Measurements from ENCODE around the gene KDM4C.

KDM4C gene

GRCh38 chr9:6973762-6974161, 216.0 kb downstream of the KDM4C start:
- H3K36me3 Mint-ChIP-seq (ENCODE audit: low read depth): peaks cover 3% of the 10 kb centered on the region
- H3K4me3 Mint-ChIP-seq: no peak overlapping the region
- peaks cover 2% of the 10 kb centered on the region for H3K4me1 Mint-ChIP-seq (ENCODE audit: low read depth)
- H3K27ac Mint-ChIP-seq: no peak overlapping the region
- no peaks in the 10 kb centered on the region for H3K9me3 Mint-ChIP-seq
- H3K27me3 Mint-ChIP-seq (ENCODE audit: low read depth): no peaks in the 10 kb centered on the region

- H3K4me1 Mint-ChIP-seq (ENCODE audit: low read depth): peaks cover 2% of the 10 kb centered on the region
- H3K27ac Mint-ChIP-seq: no peak overlapping the region
- H3K4me3 Mint-ChIP-seq: no peak overlapping the region
- H3K27me3 Mint-ChIP-seq (ENCODE audit: low read depth): no peaks in the 10 kb centered on the region
- peaks cover 4% of the 10 kb centered on the region for H3K36me3 Mint-ChIP-seq (ENCODE audit: low read depth)
- no peaks in the 10 kb centered on the region for H3K9me3 Mint-ChIP-seq
Measured at GRCh38 chr9:6975198-6975597, 217.4 kb downstream of the KDM4C start.

- H3K4me3 Mint-ChIP-seq: no peak overlapping the region
- H3K27me3 Mint-ChIP-seq (ENCODE audit: low read depth): no peaks in the 10 kb centered on the region
- H3K9me3 Mint-ChIP-seq: no peaks in the 10 kb centered on the region
- H3K36me3 Mint-ChIP-seq (ENCODE audit: low read depth): peaks cover 7% of the 10 kb centered on the region
- no peak overlapping the region for H3K27ac Mint-ChIP-seq
- H3K4me1 Mint-ChIP-seq (ENCODE audit: low read depth): peaks cover 2% of the 10 kb centered on the region
Measured at GRCh38 chr9:6977761-6978160, 220.0 kb downstream of the KDM4C start.

GRCh38 chr9:6978591-6978990, 220.8 kb downstream of the KDM4C start:
- no peak overlapping the region for H3K27ac Mint-ChIP-seq

GRCh38 chr9:6984941-6985578, 227.3 kb downstream of the KDM4C start:
- Mint-ChIP-seq H3K27me3 (ENCODE audit: low read depth) (no peaks in the 10 kb centered on the region), H3K9me3 (no peaks in the 10 kb centered on the region), H3K27ac (no peak overlapping the region), H3K4me1 (ENCODE audit: low read depth) (no peaks in the 10 kb centered on the region), H3K36me3 (ENCODE audit: low read depth) (peaks cover 35% of the 10 kb centered on the region), H3K4me3 (no peak overlapping the region)

More at GRCh38 chr9:6978591-6978990, 220.8 kb downstream of the KDM4C start:
- H3K27me3 Mint-ChIP-seq (ENCODE audit: low read depth): no peaks in the 10 kb centered on the region
- H3K36me3 Mint-ChIP-seq (ENCODE audit: low read depth): peaks cover 13% of the 10 kb centered on the region
- no peaks in the 10 kb centered on the region for H3K9me3 Mint-ChIP-seq
- H3K4me3 Mint-ChIP-seq: no peak overlapping the region
- H3K4me1 Mint-ChIP-seq (ENCODE audit: low read depth): peaks cover under 1% of the 10 kb centered on the region

GRCh38 chr9:6986141-6986815, 228.5 kb downstream of the KDM4C start:
- H3K27ac Mint-ChIP-seq: no peak overlapping the region
- no peaks in the 10 kb centered on the region for H3K27me3 Mint-ChIP-seq (ENCODE audit: low read depth)
- peaks cover 36% of the 10 kb centered on the region for H3K36me3 Mint-ChIP-seq (ENCODE audit: low read depth)
- H3K4me1 Mint-ChIP-seq (ENCODE audit: low read depth): no peaks in the 10 kb centered on the region
- H3K4me3 Mint-ChIP-seq: no peak overlapping the region
- no peaks in the 10 kb centered on the region for H3K9me3 Mint-ChIP-seq

GRCh38 chr9:6987381-6987780, 229.6 kb downstream of the KDM4C start:
- no peak overlapping the region for H3K27ac Mint-ChIP-seq
- H3K4me3 Mint-ChIP-seq: no peak overlapping the region
- peaks cover 36% of the 10 kb centered on the region for H3K36me3 Mint-ChIP-seq (ENCODE audit: low read depth)
- no peaks in the 10 kb centered on the region for H3K9me3 Mint-ChIP-seq
- H3K27me3 Mint-ChIP-seq (ENCODE audit: low read depth): no peaks in the 10 kb centered on the region
- no peaks in the 10 kb centered on the region for H3K4me1 Mint-ChIP-seq (ENCODE audit: low read depth)

GRCh38 chr9:6991418-6991817, 233.6 kb downstream of the KDM4C start:
- Mint-ChIP-seq H3K4me1 (ENCODE audit: low read depth) (peaks cover 2% of the 10 kb centered on the region), H3K9me3 (no peaks in the 10 kb centered on the region), H3K27ac (no peak overlapping the region), H3K27me3 (ENCODE audit: low read depth) (no peaks in the 10 kb centered on the region), H3K36me3 (ENCODE audit: low read depth) (peaks cover 28% of the 10 kb centered on the region), H3K4me3 (no peak overlapping the region)

- Mint-ChIP-seq H3K36me3 (ENCODE audit: low read depth) (peaks cover 30% of the 10 kb centered on the region), H3K27ac (no peak overlapping the region), H3K4me3 (no peak overlapping the region), H3K4me1 (ENCODE audit: low read depth) (peaks cover 2% of the 10 kb centered on the region), H3K27me3 (ENCODE audit: low read depth) (no peaks in the 10 kb centered on the region), H3K9me3 (no peaks in the 10 kb centered on the region)
Measured at GRCh38 chr9:6996061-6996854, 238.5 kb downstream of the KDM4C start.

- no peak overlapping the region for H3K4me3 Mint-ChIP-seq
- H3K27ac Mint-ChIP-seq: no peak overlapping the region
- H3K9me3 Mint-ChIP-seq: no peaks in the 10 kb centered on the region
- no peaks in the 10 kb centered on the region for H3K27me3 Mint-ChIP-seq (ENCODE audit: low read depth)
- H3K4me1 Mint-ChIP-seq (ENCODE audit: low read depth): peaks cover 2% of the 10 kb centered on the region
- H3K36me3 Mint-ChIP-seq (ENCODE audit: low read depth): peaks cover 34% of the 10 kb centered on the region
Measured at GRCh38 chr9:6997330-6997729, 239.6 kb downstream of the KDM4C start.

- Mint-ChIP-seq H3K27ac (no peak overlapping the region), H3K27me3 (ENCODE audit: low read depth) (no peaks in the 10 kb centered on the region), H3K4me1 (ENCODE audit: low read depth) (no peaks in the 10 kb centered on the region), H3K4me3 (no peak overlapping the region), H3K36me3 (ENCODE audit: low read depth) (peaks cover 26% of the 10 kb centered on the region), H3K9me3 (no peaks in the 10 kb centered on the region)
Measured at GRCh38 chr9:6999794-7000193, 242.0 kb downstream of the KDM4C start.

- H3K36me3 Mint-ChIP-seq (ENCODE audit: low read depth): peaks cover 22% of the 10 kb centered on the region
- H3K9me3 Mint-ChIP-seq: no peaks in the 10 kb centered on the region
- no peaks in the 10 kb centered on the region for H3K4me1 Mint-ChIP-seq (ENCODE audit: low read depth)
- H3K27me3 Mint-ChIP-seq (ENCODE audit: low read depth): no peaks in the 10 kb centered on the region
- H3K4me3 Mint-ChIP-seq: no peak overlapping the region
- H3K27ac Mint-ChIP-seq: no peak overlapping the region
Measured at GRCh38 chr9:7001571-7001970, 243.8 kb downstream of the KDM4C start.

- Mint-ChIP-seq H3K27ac (no peak overlapping the region), H3K4me3 (no peak overlapping the region), H3K4me1 (ENCODE audit: low read depth) (no peaks in the 10 kb centered on the region), H3K36me3 (ENCODE audit: low read depth) (peaks cover 31% of the 10 kb centered on the region), H3K9me3 (peaks cover 3% of the 10 kb centered on the region), H3K27me3 (ENCODE audit: low read depth) (no peaks in the 10 kb centered on the region)
Measured at GRCh38 chr9:7003861-7004260, 246.1 kb downstream of the KDM4C start.

GRCh38 chr9:7006417-7006816, 248.6 kb downstream of the KDM4C start:
- no peaks in the 10 kb centered on the region for H3K27me3 Mint-ChIP-seq (ENCODE audit: low read depth)
- H3K27ac Mint-ChIP-seq: no peak overlapping the region
- peaks cover 5% of the 10 kb centered on the region for H3K4me1 Mint-ChIP-seq (ENCODE audit: low read depth)
- no peak overlapping the region for H3K4me3 Mint-ChIP-seq
- H3K36me3 Mint-ChIP-seq (ENCODE audit: low read depth): peaks cover 36% of the 10 kb centered on the region
- H3K9me3 Mint-ChIP-seq: peaks cover 6% of the 10 kb centered on the region

GRCh38 chr9:7008411-7008810, 250.6 kb downstream of the KDM4C start:
- Mint-ChIP-seq H3K27me3 (ENCODE audit: low read depth) (no peaks in the 10 kb centered on the region), H3K36me3 (ENCODE audit: low read depth) (peaks cover 41% of the 10 kb centered on the region), H3K4me1 (ENCODE audit: low read depth) (peaks cover 11% of the 10 kb centered on the region), H3K9me3 (peaks cover 6% of the 10 kb centered on the region), H3K4me3 (no peak overlapping the region), H3K27ac (no peak overlapping the region)
